ENCODE data around the gene MINAR2.

DNA sequence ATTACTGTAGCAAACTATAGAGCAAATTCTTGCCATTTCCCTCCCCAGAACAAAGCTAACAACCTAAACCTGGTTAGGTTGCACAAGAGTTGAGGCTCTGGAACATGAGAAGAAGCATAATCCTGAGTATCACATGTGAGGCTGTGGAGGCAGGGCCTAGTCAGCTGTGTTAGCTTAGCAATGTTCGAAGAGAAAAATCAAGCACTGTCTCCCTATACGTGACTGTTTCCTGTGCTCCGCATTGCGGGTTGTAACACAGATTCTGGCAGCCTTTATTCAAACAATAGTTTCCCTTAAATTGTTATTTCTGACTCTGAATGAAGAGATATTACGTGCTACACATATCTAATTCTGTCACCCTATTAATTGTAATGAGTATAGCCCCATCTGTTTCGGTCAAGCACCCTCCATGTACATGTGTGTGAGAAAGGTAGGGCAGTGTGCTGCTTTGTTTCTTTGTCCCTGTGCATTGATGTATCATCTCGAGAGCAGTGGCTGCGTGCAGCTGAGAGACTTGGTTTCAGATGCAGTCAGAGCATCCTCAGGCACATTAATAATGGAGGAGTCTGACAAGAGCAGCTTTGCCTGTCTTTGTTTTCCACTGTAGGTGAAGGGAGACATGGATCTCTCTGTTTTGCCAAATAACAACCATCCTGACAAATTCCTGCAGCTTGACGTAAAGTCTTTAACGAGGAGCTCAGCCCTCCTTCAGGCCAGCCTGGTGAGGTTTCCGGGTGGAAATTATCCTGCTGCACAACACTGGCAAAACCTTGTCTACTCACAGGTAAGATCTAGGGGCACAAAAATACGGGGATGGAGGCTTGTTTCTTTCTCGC, at the start of gene MINAR2:
- TF ChIP-seq POLR2A (IDR thresholded peaks at IDR 0.05): no peak
- TF ChIP-seq, protein P1, sequence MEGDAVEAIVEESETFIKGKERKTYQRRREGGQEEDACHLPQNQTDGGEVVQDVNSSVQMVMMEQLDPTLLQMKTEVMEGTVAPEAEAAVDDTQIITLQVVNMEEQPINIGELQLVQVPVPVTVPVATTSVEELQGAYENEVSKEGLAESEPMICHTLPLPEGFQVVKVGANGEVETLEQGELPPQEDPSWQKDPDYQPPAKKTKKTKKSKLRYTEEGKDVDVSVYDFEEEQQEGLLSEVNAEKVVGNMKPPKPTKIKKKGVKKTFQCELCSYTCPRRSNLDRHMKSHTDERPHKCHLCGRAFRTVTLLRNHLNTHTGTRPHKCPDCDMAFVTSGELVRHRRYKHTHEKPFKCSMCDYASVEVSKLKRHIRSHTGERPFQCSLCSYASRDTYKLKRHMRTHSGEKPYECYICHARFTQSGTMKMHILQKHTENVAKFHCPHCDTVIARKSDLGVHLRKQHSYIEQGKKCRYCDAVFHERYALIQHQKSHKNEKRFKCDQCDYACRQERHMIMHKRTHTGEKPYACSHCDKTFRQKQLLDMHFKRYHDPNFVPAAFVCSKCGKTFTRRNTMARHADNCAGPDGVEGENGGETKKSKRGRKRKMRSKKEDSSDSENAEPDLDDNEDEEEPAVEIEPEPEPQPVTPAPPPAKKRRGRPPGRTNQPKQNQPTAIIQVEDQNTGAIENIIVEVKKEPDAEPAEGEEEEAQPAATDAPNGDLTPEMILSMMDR (IDR thresholded peaks at IDR 0.05): no peak
- no peak for TF ChIP-seq EP300 (IDR thresholded peaks at IDR 0.05)
